Psoas muscle (tissue), 8 donors: ENCODE results near the gene EFCC1. TPM values are rescaled to one million over a fixed set of nuclear protein-coding genes. Genes with fewer than 3 reads are reported as not detected.

ENCODE experiments used
- ATAC-seq, 4 donors: fragments of 200-7000 bp; cut with Tn5 transposase; one replicate each; pipeline ENCODE4 v1.9.1; 2020; ENCODE audit warnings: moderate library complexity in 3 of 4, mild to moderate bottlenecking in 2 of 4
- DNase-seq, 2 donors: peaks; one replicate each; pipeline ENCODE4 v3.0.0-alpha.2; 2020
- H3K27ac ChIP-seq: fragments of 200-600 bp; one replicate; pipeline ENCODE4 v1.8.0; 2022
- H3K27me3 ChIP-seq, 3 donors: fragments of 200-600 bp in 1 of 3; one replicate each; pipeline versions ENCODE4 v1.6.1 to v1.8.0; 2013 to 2022; ENCODE audit warnings: low read length in 2 of 3, mild to moderate bottlenecking in 2 of 3, moderate library complexity in 1 of 3; ENCODE audit not compliant: insufficient read depth in 3 of 3
- H3K36me3 ChIP-seq, 2 donors: fragments of 200-600 bp in 1 of 2; one replicate each; pipeline versions ENCODE4 v1.6.1 to v1.8.0; 2013 to 2022; ENCODE audit warnings: low read depth in 1 of 2, mild to moderate bottlenecking in 1 of 2, moderate library complexity in 1 of 2; ENCODE audit not compliant: insufficient read depth in 1 of 2
- H3K4me1 ChIP-seq: fragments of 200-600 bp; one replicate; pipeline ENCODE4 v1.8.0; 2022
- H3K4me3 ChIP-seq: fragments of 200-600 bp; one replicate; pipeline ENCODE4 v1.8.0; 2022; ENCODE audit warnings: mild to moderate bottlenecking
- H3K9me3 ChIP-seq: fragments of 200-600 bp; one replicate; pipeline ENCODE4 v1.8.0; 2022
- WGBS, 3 donors: extraction: QIAGEN DNeasy Blood & Tissue Kit; methylation state at CpG; one replicate each; pipeline versions ENCODE4 v1.1.6 to v1.1.7; 2013; 5-methylcytosine and 5-hydroxymethylcytosine counted together
- intact Hi-C, 2 donors: fragments of 100-400 bp; cut with DNase I; formaldehyde crosslinking; loops; one replicate each; pipeline versions ENCODE4 v1.11.0 to v1.14.2; 2022
- polyA plus RNA-seq, 3 donors: library from polyadenylated mRNA; stranded (reverse); fragments of 200-250 nt; gene quantifications; one replicate each; pipeline ENCODE4 v1.2.3, GENCODE V29; 2013
- total RNA-seq, 4 donors: library from RNA; stranded (reverse); fragmentation: NEBNext Ultra II Directional in 2 of 4; extraction: Animal tissue kit (Norgen Biotek cat#: 25700) in 2 of 4; gene quantifications; one replicate each; pipeline versions ENCODE4 v1.2.1 to v1.2.4, GENCODE V29; 2021 to 2023
- TF ChIP-seq, protein P1 (sequence below): fragments of 200-600 bp; IDR thresholded peaks from one replicate; pipeline ENCODE4 v1.8.0; 2022; ENCODE audit warnings: antibody characterized with exemption
- donor health status: healthy with polysubstance abuse.
- donor health status: DM: no; HTN: no; CAD: no; lungs with moderate emphysema.
- donor health status: Bipolar disorder and iron deficiency.
- donor health status: healthy.
- donor health status: DM: yes; HTN: yes; CAD: no.
- donor health status: DM: no; HTN: no; CAD: no.
- donor health status: DM: no; HTN: no; CAD: no.
- donor health status: DM: yes; HTN: yes; CAD: no.

EFCC1 gene
- total and polyA plus RNA-seq, 7 donors, result 0.11 to 1.5 (median 0.48) TPM

GRCh38 chr3:129004639-129005295 is 3.7 kb downstream of the EFCC1 start:
- DNase-seq (peak in 1 of 2 donors; percentile 53), ATAC-seq (no peak)
- intact Hi-C loops, result no loop called here
- Histone ChIP-seq H3K27ac (no peak overlapping the region), H3K4me1 (peaks cover 8% of the 10 kb centered on the region), H3K27me3 (peaks cover 0 to 42% (median 24%) of the 10 kb centered on the region in 3 donors), H3K36me3 (no peaks in the 10 kb centered on the region), H3K9me3 (no peaks in the 10 kb centered on the region), H3K4me3 (no peak overlapping the region)
- TF ChIP-seq, protein P1, sequence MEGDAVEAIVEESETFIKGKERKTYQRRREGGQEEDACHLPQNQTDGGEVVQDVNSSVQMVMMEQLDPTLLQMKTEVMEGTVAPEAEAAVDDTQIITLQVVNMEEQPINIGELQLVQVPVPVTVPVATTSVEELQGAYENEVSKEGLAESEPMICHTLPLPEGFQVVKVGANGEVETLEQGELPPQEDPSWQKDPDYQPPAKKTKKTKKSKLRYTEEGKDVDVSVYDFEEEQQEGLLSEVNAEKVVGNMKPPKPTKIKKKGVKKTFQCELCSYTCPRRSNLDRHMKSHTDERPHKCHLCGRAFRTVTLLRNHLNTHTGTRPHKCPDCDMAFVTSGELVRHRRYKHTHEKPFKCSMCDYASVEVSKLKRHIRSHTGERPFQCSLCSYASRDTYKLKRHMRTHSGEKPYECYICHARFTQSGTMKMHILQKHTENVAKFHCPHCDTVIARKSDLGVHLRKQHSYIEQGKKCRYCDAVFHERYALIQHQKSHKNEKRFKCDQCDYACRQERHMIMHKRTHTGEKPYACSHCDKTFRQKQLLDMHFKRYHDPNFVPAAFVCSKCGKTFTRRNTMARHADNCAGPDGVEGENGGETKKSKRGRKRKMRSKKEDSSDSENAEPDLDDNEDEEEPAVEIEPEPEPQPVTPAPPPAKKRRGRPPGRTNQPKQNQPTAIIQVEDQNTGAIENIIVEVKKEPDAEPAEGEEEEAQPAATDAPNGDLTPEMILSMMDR, result no peak
- 71 to 77% (median 76%) methylated on average over 6 of the region's 6 CpGs for WGBS, 3 donors

DNA sequence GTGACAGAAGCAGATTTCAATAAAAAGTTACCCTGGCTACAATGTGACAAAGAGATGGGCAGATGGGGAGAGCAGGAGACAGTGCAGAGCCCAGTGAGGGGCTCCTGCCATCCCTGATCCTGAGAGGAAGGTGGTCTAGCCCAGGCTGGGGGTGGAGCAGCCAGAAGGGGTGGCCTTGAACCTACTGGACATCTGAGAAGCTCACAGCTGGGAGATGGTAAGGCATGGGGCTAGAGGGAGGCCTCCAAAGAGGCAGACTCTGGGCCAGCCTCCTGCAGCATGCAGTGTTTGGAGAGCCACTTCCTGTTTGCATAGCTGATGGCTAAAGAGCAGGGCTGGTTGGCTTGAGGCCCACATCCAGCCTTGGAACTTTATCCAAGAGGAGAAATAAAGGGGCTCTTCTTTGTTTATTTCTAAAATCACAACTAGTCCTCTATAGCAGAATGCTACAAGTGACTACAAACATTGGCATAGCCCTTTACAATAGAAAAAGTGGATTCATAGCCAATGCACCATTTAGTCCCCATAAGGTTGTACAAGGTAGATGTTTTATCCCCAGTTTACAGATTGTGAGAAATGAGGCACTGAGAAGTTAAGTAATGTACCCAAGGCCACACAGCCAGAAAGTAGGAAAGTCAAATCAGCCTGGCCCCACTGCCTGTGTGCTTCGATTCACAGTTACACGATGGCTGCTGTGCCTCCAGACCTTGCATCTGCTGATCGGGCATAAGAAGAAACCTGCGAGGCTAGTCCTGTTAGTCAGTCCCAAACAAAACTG is 4.6 kb downstream of the EFCC1 start:
- no peak for DNase-seq
- peaks cover 0 to 34% (median 22%) of the 10 kb centered on the region in 3 donors for H3K27me3 ChIP-seq
- intact Hi-C loops, result no loop called here
- H3K4me1 ChIP-seq, result peaks cover 8% of the 10 kb centered on the region
- WGBS, 3 donors, result 93 to 96% (median 94%) methylated on average over 4 of the region's 4 CpGs
- H3K27ac ChIP-seq, result no peak overlapping the region
- H3K4me3 ChIP-seq, result no peak overlapping the region
- no peaks in the 10 kb centered on the region for H3K9me3 ChIP-seq
- TF ChIP-seq, protein P1, result no peak
- ATAC-seq, result no peak
- H3K36me3 ChIP-seq, result no peaks in the 10 kb centered on the region

GRCh38 chr3:129006864-129007263 is 5.8 kb downstream of the EFCC1 start:
- no peak for DNase-seq
- intact Hi-C loops, result no loop called here
- ATAC-seq, result no peak
- peaks cover 8% of the 10 kb centered on the region for H3K4me1 ChIP-seq
- 59 to 72% (median 62%) methylated on average over 3 of the region's 3 CpGs for WGBS, 3 donors
- TF ChIP-seq, protein P1, result no peak
- no peaks in the 10 kb centered on the region for H3K9me3 ChIP-seq
- no peak overlapping the region for H3K27ac ChIP-seq
- H3K27me3 ChIP-seq, result peaks cover 0 to 22% (median 14%) of the 10 kb centered on the region in 3 donors
- no peaks in the 10 kb centered on the region for H3K36me3 ChIP-seq
- no peak overlapping the region for H3K4me3 ChIP-seq

DNA sequence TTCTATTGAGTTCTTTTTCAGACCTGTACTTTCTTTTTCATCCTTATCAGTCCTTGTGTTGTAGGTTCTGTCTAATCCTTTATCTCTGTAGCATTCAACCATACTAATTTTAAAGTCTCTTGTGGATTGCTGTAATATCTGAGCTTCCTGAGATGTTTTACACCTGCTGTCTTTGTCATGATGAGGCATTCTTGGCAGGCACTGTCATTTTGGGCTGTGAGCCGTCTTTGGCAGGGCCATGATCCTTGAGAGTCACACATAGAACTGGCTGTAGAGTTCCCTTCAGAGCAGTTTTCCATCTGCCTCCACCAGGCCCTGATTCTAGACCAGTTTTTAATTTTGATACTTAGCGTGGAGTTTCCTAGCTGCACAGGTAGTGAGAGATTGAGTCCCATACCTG is 6.7 kb downstream of the EFCC1 start:
- Histone ChIP-seq H3K9me3 (no peaks in the 10 kb centered on the region), H3K27ac (peak overlapping the region; percentile 36)
- DNase-seq, result no peak

More for the DNA sequence above, 6.7 kb downstream of the EFCC1 start:
- TF ChIP-seq, protein P1, result no peak
- Histone ChIP-seq H3K4me3 (no peak overlapping the region), H3K36me3 (no peaks in the 10 kb centered on the region), H3K4me1 (peaks cover 8% of the 10 kb centered on the region), H3K27me3 (peaks cover 0 to 13% (median 6%) of the 10 kb centered on the region in 3 donors)
- 45 to 47% (median 46%) methylated on average over 2 of the region's 2 CpGs for WGBS, 3 donors
- intact Hi-C loops, result no loop called here
- peak; percentile 58 to 76 (median 64) for ATAC-seq
